Measurements from ENCODE around the gene NAA25.
"Not testable (repeated sequence)": the region's sequence is repeated elsewhere in the genome, so short reads cannot be mapped to it uniquely, and the experiment has no call there.

NAA25 gene

GRCh38 chr12:112063273-112063672, 45.3 kb downstream of the NAA25 start:
- DNase-seq: no peak

DNA sequence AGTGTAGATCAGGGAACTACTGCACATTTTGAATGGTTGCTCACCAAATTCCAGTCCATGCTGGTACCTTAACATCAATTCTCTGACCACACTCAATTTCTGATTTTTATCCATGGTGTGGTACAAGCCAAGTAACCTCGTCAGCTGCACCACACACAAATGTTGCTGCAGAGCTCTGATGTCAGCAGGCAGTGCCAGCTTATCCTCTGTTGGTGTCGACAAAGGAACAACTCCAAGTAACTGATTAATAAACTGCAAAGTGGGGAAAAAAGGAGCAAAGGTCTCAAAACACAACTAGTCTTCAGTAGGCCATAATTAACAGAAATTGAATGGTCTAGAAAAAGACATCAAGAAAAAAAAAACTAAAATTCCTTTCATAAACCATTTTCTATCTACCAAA, 47.4 kb downstream of the NAA25 start:
- no peak for DNase-seq

GRCh38 chr12:112049351-112049750, 59.2 kb downstream of the NAA25 start:
- DNase-seq: no peak

DNA sequence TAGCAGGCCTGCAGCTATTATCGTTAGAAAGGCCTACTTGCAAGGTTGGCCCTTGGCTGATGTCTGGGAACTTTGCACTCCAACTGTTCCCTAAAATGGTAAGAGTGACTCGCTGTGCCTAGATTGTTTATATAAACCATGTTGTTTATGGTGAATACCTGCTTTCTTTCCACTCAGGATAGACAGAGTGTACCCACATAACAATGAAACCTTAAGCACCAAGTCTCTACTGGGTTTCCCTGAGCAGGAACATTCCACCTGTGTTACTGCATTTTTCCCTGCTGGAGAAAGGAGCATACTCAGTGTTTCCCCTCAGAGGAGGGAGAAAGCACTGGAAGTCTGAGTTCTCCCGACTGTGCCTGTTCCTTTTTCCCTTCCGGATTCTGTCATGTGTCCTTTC, 62.6 kb downstream of the NAA25 start:
- no peak for DNase-seq

- DNase-seq: not testable (repeated sequence)
Measured at GRCh38 chr12:112036614-112037013, 72.0 kb downstream of the NAA25 start.

DNA sequence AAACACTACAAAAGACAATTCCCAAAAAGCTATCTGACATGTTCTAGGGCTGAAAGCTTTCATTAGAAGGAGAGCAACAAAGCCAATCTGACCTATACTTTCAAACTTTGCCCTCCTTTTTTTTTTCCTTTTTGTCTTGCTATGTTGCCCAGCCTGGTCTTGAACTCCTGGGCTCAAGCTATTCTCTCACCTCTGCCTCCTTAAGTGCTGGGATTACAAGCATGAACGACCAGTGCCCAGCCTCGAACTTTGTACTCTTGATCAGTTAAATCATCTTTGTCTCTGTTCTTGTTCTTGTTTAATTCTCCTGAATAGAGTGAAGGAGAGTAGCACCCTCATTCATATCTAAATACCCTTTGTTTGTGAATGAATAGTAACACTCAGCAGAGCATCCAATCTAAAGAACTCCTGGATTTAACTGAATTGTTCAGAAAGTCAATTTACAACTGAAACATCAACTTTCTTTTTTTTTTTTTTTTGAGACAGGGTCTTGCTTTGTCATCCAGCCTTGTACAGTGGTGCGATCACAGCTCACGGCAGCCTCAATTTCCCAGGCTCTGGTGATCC, 73.3 kb downstream of the NAA25 start:
- DNase-seq: no peak

DNA sequence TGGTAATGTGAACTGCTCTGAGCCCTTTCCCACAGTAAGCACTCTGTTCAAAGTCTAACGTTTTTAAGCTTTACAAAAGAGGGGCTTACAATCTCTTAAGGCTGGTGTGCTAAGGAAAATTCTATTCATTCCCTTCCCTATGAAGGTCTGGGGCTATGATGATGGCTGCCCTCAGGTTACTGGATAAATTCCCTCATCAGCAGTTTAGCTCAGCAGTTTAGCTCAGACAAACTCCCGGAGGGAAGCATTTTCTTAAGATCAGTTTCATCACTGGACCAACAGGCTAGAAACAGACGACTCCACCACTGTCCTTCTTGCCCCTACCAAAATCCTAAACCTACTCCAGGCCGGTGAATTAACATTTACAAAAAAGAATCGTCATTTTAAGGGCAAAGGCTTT, 76.3 kb downstream of the NAA25 start:
- DNase-seq: no peak

GRCh38 chr12:112031472-112031871, 77.1 kb downstream of the NAA25 start:
- DNase-seq: no peak

- no peak for DNase-seq
Measured at GRCh38 chr12:112029301-112029700, 79.3 kb downstream of the NAA25 start.

DNA sequence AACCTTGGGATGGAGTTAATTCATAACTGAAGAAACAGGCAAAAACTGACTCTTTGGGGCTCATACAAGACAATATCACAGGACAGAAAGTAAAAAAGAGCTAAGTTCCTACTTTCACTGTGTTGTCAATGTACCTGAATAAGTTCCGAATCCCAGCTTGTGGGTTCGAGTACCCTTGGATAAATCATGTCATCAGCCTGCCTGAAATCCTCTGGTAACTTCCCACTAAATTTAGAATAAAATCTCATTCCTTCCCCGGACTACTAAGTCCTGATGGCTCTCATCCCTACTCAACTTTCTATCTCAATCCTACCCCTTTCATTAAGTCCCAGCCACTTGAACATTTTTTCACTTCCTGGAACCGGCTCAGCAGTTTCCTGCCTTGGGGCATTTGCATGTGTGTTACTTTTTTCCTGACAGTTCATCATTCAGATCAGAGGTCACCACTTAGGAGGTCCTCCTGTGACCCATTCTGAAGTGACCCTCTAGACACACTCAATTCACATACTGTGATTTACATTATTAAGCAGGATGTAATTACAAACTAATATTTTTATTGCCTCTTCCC, 82.7 kb downstream of the NAA25 start:
- no peak for DNase-seq

DNA sequence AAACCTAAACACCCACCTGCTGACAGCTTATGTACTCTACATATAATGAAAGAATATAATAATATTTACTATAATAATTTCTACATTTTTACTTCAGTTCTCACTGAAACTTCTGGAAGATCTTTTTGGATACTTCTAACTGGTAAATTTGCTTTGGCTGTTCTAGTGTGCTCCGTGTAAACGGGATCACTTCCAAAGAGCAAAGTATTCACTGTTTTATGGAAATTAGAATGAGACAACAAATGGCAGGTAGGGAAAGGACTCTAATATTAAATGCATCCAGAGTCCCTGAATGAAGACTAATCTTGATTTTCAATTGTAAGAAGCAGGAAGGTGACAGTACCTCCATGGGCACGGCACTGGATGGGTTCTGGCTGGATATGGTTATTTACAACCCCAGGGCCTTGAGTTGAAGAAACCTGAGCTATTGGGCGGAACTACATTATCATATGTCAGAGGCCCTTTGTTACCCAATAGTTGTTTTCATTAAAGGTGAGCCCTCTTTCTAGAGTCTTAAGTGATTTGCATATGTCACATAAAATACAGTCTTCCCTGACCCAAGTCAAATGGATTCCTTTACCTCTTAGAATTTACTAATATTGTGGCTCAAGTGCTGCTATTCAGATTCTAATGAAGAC, 84.7 kb downstream of the NAA25 start:
- DNase-seq: no peak

- no peak for DNase-seq
Measured at GRCh38 chr12:112022241-112023016, 86.2 kb downstream of the NAA25 start.

GRCh38 chr12:112020947-112021457, 87.6 kb downstream of the NAA25 start:
- no peak for DNase-seq

GRCh38 chr12:112018571-112019237, 89.9 kb downstream of the NAA25 start:
- no peak for DNase-seq

- no peak for DNase-seq
Measured at GRCh38 chr12:112017041-112017440, 91.5 kb downstream of the NAA25 start.

GRCh38 chr12:112015938-112016337, 92.6 kb downstream of the NAA25 start:
- no peak for DNase-seq

- no peak for DNase-seq
Measured at GRCh38 chr12:112013601-112014402, 94.8 kb downstream of the NAA25 start.

DNA sequence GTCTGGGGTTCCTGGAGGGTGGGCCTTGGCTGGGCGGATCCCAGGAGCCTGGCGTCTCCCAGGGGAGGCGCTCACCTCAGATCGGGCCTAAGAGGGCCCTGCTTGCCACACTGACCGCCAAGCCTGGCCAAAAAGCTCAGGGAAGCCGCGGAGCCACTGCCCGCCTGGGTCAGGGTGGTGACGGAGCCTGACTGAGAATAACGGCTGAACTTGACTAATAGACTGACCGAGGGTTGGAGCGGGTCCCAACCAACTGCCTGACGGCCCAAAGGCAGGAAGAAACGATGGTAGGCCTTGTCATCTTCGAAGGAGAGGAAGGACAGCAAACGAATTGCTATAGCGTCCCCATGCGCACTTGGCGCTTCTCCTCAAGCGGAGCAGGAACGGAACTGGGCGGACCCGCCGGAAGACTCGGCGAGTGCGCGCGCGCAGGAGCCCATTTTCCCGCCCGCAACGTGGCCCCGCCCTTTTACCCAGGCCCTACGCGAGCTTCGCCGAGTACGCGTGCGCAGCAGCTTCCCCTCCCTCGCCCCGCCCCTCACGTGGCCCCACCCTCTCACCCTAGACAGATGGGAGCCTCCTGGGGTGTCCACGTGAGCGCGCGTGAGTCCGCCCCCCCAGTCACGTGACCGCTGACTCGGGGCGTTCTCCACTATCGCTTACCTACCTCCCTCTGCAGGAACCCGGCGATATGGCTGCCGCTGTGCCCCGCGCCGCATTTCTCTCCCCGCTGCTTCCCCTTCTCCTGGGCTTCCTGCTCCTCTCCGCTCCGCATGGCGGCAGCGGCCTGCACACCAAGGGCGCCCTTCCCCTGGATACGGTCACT, 95.6 kb downstream of the NAA25 start, which contains the start of the genes ERP29 and TMEM116:
Gene ERP29 (plus strand): TSS at position 652 of the 826 bp plus-strand sequence. CDS start 40 bp downstream, at position 692.
Gene TMEM116 (minus strand): TSS at position 391 of the 826 bp plus-strand sequence. CDS start 7,895 bp downstream, outside the sequence.
- DNase-seq: peak; percentile 93

DNA sequence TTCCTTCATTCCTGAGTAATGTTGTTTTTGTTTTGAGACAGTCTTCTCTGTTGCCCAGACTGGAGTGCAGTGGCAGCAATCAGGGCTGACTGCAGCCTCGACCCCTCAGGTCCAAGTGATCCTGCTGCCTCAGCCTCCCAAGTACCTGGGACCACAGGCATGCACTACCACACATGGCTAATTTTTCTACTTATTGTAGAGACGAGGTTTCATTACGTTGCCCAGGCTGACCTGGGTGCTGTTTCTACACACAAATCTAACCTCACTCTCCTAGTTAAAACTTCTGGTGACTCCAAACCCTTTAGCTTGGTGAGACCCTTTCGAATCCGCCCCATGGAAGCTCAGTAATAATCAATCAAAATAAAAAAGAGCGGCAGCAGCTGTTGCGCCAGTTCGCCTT, 96.9 kb downstream of the NAA25 start:
- DNase-seq: no peak

All from right kidney (tissue), 1 donor.